GM06990 (cell line): ENCODE data around the gene FOXJ3.

Experiments
- DNase-seq: peaks from one replicate; pipeline ENCODE4 v3.0.0-alpha.2; 2011; ENCODE audit not compliant: insufficient read length; ENCODE audit errors: extremely low read depth
- H3K27me3 ChIP-seq: replicated peaks from 2 replicates; pipeline ENCODE4 v1.6.0; 2011; ENCODE audit warnings: low read length; ENCODE audit not compliant: control insufficient read depth, insufficient read depth
- H3K36me3 ChIP-seq: 2 replicates; pipeline ENCODE4 v1.5.1; 2011; ENCODE audit warnings: low read length; ENCODE audit not compliant: control insufficient read depth, insufficient read depth
- H3K4me3 ChIP-seq: replicated peaks from 2 replicates; pipeline ENCODE4 v1.5.1; 2011; ENCODE audit warnings: low read depth, mild to moderate bottlenecking, control low read depth, low read length
- TF ChIP-seq, protein P1 (sequence below): IDR thresholded peaks from 2 replicates; pipeline ENCODE4 v1.5.1; 2011; ENCODE audit warnings: low read length, control low read depth, mild to moderate bottlenecking, inconsistent platforms; ENCODE audit not compliant: insufficient read depth, poor library complexity, severe bottlenecking

Gene FOXJ3

GRCh38 chr1:42150651-42151050 is 184.4 kb downstream of the FOXJ3 start:
- TF ChIP-seq, protein P1, sequence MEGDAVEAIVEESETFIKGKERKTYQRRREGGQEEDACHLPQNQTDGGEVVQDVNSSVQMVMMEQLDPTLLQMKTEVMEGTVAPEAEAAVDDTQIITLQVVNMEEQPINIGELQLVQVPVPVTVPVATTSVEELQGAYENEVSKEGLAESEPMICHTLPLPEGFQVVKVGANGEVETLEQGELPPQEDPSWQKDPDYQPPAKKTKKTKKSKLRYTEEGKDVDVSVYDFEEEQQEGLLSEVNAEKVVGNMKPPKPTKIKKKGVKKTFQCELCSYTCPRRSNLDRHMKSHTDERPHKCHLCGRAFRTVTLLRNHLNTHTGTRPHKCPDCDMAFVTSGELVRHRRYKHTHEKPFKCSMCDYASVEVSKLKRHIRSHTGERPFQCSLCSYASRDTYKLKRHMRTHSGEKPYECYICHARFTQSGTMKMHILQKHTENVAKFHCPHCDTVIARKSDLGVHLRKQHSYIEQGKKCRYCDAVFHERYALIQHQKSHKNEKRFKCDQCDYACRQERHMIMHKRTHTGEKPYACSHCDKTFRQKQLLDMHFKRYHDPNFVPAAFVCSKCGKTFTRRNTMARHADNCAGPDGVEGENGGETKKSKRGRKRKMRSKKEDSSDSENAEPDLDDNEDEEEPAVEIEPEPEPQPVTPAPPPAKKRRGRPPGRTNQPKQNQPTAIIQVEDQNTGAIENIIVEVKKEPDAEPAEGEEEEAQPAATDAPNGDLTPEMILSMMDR = no peak
- H3K36me3 ChIP-seq = no peaks in the 10 kb centered on the region
- no peaks in the 10 kb centered on the region; the same call in none of the 2 replicates for H3K27me3 ChIP-seq
- no peak for DNase-seq
- H3K4me3 ChIP-seq = no peak overlapping the region

DNA sequence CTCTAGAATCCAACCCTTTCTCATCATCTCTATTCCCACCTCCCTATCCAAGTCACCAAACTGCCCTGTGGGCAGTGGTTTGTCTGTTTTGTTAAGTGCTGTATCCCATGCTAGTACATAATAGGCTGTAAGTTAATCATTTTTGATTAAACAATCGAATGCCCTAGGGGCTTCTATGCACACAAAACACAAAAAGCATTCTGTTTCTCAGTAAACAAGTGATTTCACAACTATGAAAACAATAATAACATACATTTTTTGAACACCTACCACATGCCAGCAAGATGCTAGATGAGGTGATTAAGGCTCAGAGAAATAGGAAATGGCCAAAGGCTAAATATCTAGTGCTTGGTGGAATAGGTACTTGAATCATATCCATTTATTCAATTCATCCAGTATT is 186.9 kb downstream of the FOXJ3 start:
- TF ChIP-seq, protein P1 = no peak
- DNase-seq = no peak
- no peaks in the 10 kb centered on the region for H3K36me3 ChIP-seq
- H3K4me3 ChIP-seq = no peak overlapping the region
- peaks cover 2% of the 10 kb centered on the region for H3K27me3 ChIP-seq

DNA sequence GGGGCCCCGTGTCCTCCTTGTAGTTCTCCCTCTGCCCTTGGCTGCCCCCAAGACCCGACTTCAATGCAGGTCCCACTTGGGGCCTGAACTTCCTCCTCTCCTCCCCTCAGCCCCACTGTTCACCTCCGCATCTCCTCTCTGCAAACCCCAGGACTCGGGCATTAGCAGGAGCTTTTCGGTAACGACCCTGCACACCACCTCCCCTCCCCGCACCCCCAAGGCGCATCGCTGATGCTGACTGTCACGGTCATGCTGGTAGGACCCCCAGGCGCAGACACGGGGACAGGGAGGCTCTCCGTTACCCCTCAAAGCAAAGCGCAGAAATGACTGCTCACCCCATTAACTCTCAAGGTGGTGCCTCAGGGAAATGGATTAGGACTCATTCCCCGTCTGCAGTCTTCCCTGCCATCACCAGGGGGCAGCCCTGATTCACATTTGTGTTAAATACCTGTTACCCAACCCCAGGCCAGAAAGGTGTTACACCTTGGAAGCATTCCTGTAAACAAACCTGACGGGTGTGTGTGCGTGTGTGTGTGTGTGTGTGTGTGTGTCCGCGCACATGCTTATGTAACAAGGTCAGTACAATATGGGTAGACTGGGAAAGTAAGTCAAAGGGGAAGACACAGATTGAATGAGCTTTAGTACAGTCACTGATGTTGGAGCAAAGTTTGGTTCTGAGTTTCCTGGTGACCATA is 188.3 kb downstream of the FOXJ3 start:
- no peak for DNase-seq
- Histone ChIP-seq H3K27me3 (peaks cover 2% of the 10 kb centered on the region), H3K36me3 (no peaks in the 10 kb centered on the region), H3K4me3 (no peak overlapping the region)
- TF ChIP-seq, protein P1 = peak; percentile 86

- no peak for DNase-seq
- Histone ChIP-seq H3K36me3 (no peaks in the 10 kb centered on the region), H3K4me3 (no peak overlapping the region), H3K27me3 (peaks cover 2% of the 10 kb centered on the region)
- TF ChIP-seq, protein P1 = no peak
Measured at GRCh38 chr1:42145764-42146625, 189.0 kb downstream of the FOXJ3 start.

DNA sequence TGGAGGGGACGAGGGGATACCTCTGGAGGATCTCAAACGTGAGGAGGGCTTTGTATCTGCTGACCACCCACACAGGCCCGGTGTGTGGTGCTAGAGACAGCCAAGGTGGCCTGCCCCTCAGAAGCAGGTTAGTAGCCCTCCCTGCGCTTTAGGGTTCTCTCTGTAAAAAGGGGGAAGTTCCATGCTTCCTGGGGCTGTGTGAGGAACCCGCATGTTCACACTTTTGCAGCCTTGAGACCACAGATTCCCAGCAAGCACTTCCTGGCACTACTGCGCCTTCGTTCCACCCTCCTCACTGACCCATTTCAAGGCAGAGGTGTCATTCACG is 189.7 kb downstream of the FOXJ3 start:
- Histone ChIP-seq H3K36me3 (no peaks in the 10 kb centered on the region), H3K4me3 (no peak overlapping the region), H3K27me3 (peaks cover 2% of the 10 kb centered on the region)
- TF ChIP-seq, protein P1 = no peak
- no peak for DNase-seq
